NCI-H1694 (cell line): ENCODE results near the gene TENT5A.

ENCODE experiments used
- DNase-seq: peaks from one replicate; lab custom pipeline; 2025; lab: John Stamatoyannopoulos, UW

TENT5A gene

GRCh38 chr6:81713205-81713604 lies 39.3 kb downstream of the TENT5A start:
- no peak for DNase-seq

DNA sequence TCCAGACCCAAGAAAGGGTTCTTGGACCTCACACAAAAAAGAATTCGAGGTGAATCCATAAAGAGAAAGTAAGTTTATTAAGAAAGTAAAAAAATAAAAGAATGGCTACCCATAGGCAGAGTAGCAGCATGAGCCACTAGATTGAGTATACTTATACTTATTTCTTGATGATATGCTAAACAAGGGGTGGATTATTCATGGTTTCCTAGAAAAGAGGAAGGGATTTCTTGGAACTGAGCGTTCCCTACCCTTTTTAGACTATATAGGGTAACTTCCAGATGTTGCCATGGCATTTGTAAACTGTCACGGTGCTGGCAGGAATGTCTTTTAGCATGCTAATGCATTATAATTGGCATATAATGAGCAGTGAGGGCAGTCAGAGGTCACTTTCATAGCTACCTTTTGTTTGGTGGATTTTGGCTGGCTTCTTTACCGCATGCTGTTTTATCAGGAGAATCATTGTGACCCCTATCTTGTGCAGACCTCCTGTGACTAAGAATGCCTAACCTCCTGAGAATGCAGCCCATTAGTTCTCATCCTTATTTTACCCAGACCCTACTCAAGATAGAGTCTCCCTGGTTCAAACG lies 44.3 kb downstream of the TENT5A start:
- no peak for DNase-seq

DNA sequence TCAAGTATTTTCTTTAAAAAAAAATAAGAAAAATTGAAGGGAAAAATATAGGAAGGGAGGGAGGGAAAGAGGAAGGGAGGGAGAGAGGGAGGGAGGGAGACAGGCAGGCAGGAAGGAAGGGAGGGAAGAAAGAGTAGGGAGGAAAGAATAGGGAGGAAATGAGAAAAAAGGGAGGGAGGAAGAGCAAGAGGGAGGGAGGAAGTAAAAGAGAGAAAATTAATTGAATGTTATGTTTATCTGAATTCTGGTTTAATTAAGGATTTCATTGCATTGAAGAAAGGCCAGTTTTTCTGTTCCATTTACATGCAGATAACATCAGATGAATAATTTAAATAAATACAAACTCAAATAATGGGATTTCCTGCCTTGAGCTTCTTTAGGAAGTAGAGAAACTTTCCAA lies 47.8 kb downstream of the TENT5A start:
- no peak for DNase-seq

DNA sequence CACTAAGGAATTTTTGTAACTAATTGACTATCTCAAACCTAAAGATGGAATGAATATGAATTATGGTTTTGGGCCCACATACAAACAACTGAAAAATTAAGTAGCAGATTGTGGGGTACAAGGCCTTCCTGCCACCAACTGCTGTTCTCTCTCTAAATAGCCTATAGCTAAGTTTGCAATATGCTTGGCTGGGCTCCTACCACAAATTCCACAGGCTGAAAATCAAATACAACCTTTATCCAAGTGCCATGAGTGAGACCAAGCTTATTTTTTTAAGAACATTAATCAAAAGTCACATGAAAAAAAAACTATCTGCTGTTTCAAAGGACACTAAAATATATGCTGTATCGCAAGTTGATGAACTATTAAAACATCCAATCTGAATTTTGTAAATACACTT lies 52.1 kb downstream of the TENT5A start:
- DNase-seq = no peak

GRCh38 chr6:81697559-81697958 lies 54.9 kb downstream of the TENT5A start:
- DNase-seq = no peak

DNA sequence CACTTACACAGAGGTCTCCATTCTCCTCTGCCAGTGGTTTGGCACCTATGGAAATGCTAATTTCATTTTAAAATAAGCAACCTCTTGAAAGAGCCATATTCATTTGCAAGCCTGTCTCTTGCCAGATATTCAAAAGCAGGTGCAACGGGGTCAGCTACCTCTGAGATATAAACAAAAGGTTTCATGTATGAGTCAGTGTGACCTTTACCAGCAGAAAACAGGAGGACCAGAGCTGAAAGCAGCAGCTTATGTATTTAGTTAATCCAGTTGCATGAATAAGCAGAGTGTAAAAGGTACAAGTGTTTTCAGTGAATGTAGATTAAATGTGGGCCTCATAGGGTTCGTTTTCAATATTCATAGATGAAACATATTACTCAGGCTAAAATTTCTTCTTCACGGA lies 56.0 kb downstream of the TENT5A start:
- no peak for DNase-seq
